ENCODE data around the gene TPX2.

Gene TPX2

DNA sequence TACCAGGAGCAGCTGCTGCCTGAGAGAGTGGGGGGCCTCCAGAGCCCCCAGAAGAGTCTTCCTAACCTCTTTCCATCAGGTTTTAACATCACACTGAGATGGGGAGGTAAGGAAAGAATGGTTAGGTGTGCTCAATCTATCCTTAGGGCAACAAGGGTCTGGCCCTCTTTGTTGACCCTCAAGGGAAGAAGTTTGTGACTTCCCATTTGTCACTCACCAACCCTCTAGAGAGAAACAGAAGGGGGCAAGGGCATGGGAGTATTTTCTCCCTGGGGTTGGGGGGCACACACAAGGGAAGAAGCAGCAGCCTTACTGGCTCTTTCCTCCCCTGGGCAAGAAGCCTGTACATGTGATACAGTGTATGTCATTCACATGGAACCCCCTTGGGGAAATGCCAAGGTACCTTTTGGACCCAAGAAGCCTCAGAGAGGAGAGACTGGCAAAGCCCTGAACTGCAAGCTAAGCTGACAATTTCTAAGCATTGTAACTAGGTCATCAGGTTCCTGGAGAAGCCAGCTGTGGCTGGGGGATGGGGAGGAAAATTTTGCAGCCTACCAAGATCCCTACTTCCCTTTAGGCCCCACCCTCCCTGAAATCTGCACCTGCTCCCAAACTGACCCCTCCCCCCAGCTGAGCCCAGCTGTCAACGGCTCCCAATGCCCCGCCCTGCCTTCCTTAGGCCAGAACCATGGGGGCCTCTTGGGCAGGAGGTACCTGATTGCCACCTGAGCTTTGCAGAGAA is 30.9 kb upstream of the TPX2 start:
- no peak for DNase-seq (ENCODE audit: insufficient read length)
- TF ChIP-seq POLR2AphosphoS5 (IDR thresholded peaks at IDR 0.05; ENCODE audit: low read depth, low read length) (no peak), TAF1 (IDR thresholded peaks at IDR 0.05; ENCODE audit: borderline replicate concordance, low read depth, low read length) (no peak), POLR2A (IDR thresholded peaks at IDR 0.05; ENCODE audit: low read depth, low read length) (no peak)
- no peak for FAIRE-seq

DNA sequence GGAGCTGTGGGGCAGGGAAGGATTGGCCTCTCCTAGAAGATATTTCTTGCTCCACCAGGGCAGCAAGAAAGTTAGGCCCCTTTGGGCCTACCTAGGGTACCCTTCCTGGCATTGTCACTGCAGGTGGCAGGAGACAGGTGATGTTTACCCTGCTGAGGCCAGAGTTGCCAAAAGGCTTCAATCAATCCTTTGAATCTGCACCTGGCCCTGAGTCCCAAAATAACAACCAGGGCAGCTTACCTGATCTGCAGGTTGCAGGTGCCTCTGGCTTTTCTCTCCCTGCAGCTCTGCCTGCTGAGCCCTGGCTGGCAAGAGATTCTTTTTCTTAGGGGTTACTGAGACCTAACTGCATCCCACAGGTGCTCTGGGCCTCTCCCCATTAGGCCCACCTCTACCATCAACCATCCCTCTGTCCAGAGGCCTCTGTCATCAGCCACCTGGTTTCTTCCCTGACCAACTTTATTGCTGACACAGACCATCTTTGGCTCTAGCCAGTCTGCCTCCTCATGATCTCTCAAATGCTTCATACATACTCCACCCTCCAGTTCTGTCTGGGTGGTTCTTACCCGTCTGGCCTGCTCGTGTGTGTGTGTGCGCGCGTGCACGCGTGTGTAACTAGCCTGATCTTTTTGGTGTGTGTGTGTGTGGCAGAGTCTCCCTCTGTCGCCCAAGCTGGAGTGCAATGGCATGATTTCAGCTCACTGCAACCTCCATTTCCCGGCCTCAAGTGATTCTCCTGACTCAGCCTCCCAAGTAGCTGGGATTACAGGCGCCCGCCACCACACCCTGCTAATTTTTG is 30.2 kb upstream of the TPX2 start:
- TF ChIP-seq POLR2A (IDR thresholded peaks at IDR 0.05; ENCODE audit: low read depth, low read length): no peak
- no peak for TF ChIP-seq TAF1 (IDR thresholded peaks at IDR 0.05; ENCODE audit: borderline replicate concordance, low read depth, low read length)
- TF ChIP-seq POLR2AphosphoS5 (IDR thresholded peaks at IDR 0.05; ENCODE audit: low read depth, low read length): no peak
- no peak for FAIRE-seq
- DNase-seq (ENCODE audit: insufficient read length): no peak

DNA sequence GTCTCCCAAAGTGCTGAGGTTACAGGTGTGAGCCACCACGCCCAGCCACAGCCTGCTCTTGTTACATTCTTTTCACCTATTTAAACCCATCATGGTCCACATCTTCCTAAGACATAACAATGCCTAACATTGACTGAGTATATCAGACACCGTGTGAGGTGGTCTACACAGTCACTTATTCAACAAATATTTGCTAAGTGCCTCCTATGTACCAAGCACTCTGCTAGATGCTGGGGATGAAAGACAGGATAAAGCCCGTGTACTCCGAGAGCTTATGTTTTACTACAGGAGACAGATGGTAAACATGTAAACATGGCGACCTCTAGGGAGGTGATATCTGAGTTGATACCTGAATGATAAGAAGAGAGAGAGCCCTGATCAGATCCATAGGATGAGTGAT is 29.2 kb upstream of the TPX2 start:
- TF ChIP-seq TAF1 (IDR thresholded peaks at IDR 0.05; ENCODE audit: borderline replicate concordance, low read depth, low read length): no peak
- TF ChIP-seq POLR2AphosphoS5 (IDR thresholded peaks at IDR 0.05; ENCODE audit: low read depth, low read length): no peak
- DNase-seq (ENCODE audit: insufficient read length) (no peak), FAIRE-seq (no peak)

DNA sequence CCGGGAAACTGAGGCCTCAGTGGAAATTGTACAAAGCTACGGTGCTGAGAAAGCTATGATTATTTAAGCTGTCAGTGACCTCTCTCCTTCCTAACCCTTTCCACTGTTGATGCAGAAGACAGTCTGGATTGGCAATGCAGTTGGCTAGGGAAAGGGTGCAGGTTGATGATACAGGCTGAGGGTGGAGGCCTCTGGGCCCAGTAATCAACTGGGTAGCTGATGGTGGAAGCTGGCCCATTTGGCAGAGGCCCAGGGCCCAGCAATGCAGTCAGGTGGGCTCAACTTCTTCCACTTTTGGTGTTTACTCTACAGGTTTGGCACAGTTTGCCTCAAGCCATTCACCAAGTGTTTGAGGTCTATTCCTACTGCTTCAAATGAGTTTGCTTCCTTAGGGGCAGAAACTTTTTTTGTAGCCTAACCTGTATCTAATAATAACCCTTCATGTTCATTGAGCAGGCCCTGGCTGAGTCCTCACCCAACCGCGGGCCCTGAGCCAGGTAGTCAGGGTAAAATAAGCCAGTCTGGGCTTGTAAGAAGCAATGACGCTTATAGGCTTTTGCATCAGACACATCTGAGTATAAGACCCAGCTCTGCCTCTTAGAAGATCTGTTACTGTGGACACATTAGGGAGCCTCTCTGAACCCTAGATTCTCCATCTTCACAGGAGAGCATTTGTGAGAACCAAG is 28.5 kb upstream of the TPX2 start:
- FAIRE-seq: no peak

DNA sequence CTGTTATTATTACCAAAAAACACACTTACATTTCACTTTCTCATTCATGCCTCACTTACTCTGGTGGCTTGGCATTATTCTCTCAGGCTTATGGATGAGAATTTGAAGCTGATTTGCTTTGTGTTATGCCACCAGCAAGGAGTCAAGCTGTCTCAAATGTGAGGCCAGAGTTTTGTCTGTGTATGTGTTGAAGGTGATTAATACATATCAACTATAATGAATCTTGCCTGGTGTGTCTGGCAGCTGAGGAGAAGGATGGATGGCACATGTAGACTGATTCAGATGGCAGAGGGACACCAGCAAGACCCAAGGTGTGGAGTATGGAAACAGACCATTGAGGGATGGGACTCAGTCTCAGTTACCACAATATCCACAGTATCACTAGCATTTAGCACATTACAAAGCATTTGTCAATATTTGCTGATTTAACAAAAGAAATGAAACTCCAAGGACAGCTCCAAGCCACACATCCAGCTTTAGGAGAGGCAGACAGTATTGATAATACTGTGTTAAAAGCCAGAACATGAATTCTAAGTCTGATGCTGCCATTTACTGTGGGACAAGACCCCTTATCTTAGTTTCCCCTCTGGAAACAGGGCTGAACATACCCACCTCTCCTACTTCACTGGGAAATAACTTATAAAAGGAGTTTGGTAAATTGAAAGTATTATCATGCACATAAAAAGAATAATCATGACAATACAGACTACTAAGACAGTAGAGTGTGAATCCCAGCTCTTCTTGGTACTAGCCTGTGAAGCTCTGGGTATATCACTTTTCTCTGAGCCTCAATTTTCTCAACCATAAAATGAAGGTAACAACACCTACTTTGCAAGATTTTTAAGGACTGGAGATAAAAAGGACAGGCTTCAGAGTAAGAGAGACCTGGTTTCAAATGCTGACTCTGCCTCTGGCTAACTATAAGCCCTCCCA is 27.6 kb upstream of the TPX2 start:
- TF ChIP-seq TAF1 (IDR thresholded peaks at IDR 0.05; ENCODE audit: borderline replicate concordance, low read depth, low read length) (no peak), POLR2A (IDR thresholded peaks at IDR 0.05; ENCODE audit: low read depth, low read length) (no peak), POLR2AphosphoS5 (IDR thresholded peaks at IDR 0.05; ENCODE audit: low read depth, low read length) (no peak)
- DNase-seq (ENCODE audit: insufficient read length) (no peak), FAIRE-seq (no peak)

More for the DNA sequence above, 28.5 kb upstream of the TPX2 start:
- DNase-seq (ENCODE audit: insufficient read length): no peak
- TF ChIP-seq POLR2AphosphoS5 (IDR thresholded peaks at IDR 0.05; ENCODE audit: low read depth, low read length) (no peak), POLR2A (IDR thresholded peaks at IDR 0.05; ENCODE audit: low read depth, low read length) (no peak), TAF1 (IDR thresholded peaks at IDR 0.05; ENCODE audit: borderline replicate concordance, low read depth, low read length) (no peak)

DNA sequence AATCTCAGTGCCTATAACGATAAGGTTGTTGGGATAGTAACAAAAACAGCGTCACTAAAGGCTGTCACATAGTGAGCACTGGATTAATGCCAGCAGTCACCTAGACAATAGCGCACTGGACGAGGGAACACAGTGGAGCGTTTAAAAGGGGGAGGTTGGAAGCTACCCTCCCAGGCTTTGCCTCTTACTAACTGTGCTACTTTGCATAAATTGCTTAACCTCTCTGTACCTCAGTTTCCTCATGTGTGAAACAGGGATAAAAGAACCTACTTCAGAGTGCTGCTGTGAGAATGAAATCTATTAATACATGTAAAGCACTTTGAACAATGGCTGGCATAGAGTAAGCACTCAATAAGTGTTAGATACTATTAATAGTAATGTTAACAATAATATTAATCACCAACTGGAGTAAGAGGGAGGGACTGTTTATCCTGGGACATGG is 27.0 kb upstream of the TPX2 start:
- no peak for FAIRE-seq
- no peak for DNase-seq (ENCODE audit: insufficient read length)
- TF ChIP-seq POLR2AphosphoS5 (IDR thresholded peaks at IDR 0.05; ENCODE audit: low read depth, low read length): no peak
- no peak for TF ChIP-seq TAF1 (IDR thresholded peaks at IDR 0.05; ENCODE audit: borderline replicate concordance, low read depth, low read length)
- TF ChIP-seq POLR2A (IDR thresholded peaks at IDR 0.05; ENCODE audit: low read depth, low read length): no peak

DNA sequence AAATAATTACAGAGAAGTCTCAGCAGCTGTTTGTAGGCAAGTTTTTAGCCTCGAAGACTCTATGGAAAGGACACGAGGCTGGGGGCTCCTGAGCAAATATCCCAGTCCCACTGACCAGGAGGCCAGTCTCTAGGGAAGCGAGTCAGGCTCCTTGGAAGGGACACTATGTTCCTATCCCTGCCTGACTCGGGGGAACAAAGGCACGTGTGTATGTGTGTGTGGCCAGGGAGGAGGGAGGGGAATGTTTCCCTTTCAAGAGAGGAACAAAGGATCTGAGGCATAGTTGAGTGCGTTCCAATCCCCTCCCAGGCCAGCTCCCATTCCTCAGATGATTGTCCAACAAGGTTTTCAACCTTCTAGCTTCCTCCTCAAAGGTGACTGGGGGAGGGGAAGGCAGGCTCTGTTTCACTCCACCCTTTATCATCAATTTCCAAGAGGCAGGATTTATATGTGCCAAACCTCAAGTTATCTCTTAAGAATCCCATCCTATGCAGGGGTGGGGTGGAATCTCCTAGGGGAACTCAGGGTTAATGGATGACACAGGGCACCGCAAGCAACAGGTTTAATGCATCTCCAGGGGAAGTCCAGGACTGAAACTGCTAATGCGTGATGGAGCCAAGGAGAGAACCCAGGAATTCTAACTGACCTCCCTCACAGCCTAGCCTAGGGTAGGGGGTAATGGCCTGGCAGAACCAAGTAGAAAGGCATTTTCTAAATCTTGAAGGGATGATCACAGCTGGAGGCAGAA is 26.4 kb upstream of the TPX2 start:
- no peak for FAIRE-seq
- TF ChIP-seq POLR2A (IDR thresholded peaks at IDR 0.05; ENCODE audit: low read depth, low read length) (no peak), TAF1 (IDR thresholded peaks at IDR 0.05; ENCODE audit: borderline replicate concordance, low read depth, low read length) (no peak), POLR2AphosphoS5 (IDR thresholded peaks at IDR 0.05; ENCODE audit: low read depth, low read length) (no peak)
- no peak for DNase-seq (ENCODE audit: insufficient read length)

DNA sequence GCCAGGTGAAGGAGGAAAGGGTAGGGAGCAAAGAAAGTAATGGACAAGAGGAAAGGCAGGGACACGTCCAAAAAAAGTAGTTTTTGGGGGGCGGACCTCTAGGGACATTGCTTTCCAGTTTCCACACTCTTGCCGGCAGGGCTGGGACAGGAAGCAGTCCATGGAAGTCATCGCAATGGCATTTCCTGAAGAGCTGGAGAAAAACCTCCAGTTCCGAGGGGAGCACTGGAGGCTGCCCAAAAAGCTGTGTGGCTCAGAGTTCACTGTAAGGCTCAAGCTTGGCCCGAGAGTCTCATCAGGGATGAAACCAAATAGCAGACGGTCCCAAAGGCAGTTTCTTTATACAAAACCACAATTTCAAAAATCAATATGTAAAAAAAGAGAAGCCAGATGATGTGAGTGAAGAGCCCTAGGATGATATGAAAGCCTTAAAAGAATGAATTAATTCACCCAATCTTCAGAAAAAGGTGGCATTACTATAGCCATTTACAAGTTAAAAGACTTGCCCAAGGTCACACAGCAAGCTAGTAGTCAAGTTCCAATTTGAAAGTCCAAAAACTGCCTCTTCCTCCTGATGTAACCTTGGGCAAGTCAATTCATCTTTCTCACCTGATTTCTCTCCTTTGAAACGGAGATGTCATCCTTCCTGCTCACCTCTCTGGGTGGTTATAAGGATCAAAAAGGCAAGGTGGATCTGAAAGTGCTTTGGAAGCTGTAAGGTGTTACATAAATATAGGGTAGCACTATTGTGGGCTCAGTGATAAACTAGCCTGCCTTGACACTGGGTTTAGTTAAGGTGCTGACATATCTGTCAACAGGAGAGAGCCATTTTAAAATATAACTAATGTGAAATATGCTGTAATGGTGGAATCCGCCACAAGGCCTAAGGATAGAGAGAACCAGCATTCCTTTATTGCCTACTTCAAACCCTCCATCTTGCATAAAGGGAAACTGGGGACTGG is 25.5 kb upstream of the TPX2 start:
- TF ChIP-seq POLR2AphosphoS5 (IDR thresholded peaks at IDR 0.05; ENCODE audit: low read depth, low read length) (no peak), POLR2A (IDR thresholded peaks at IDR 0.05; ENCODE audit: low read depth, low read length) (no peak), TAF1 (IDR thresholded peaks at IDR 0.05; ENCODE audit: borderline replicate concordance, low read depth, low read length) (no peak)
- FAIRE-seq: no peak
- no peak for DNase-seq (ENCODE audit: insufficient read length)

DNA sequence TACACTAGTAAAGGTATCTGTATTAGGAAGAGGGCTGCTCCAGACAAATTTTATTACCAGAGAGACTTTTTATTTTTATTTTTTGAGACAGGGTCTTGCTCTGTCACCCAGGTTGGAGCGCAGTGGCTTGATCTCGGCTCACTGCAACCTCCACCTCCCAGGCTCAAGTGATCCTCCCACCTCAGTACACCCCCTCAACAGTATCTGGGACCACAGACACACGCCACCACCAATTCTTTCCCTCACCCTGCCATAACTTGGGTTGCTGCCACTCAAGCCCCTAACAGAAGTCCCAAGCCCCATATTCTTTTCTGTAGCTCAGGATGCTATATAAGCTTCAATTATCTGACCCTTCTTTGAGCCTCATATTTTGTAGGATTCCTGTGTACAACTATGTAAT is 23.3 kb upstream of the TPX2 start:
- DNase-seq (ENCODE audit: insufficient read length) (no peak), FAIRE-seq (no peak)
- TF ChIP-seq POLR2AphosphoS5 (IDR thresholded peaks at IDR 0.05; ENCODE audit: low read depth, low read length) (no peak), POLR2A (IDR thresholded peaks at IDR 0.05; ENCODE audit: low read depth, low read length) (no peak), TAF1 (IDR thresholded peaks at IDR 0.05; ENCODE audit: borderline replicate concordance, low read depth, low read length) (no peak)

Measured in GM12892 (cell line).